ENCODE results near the gene MFRP.

The MFRP gene

DNA sequence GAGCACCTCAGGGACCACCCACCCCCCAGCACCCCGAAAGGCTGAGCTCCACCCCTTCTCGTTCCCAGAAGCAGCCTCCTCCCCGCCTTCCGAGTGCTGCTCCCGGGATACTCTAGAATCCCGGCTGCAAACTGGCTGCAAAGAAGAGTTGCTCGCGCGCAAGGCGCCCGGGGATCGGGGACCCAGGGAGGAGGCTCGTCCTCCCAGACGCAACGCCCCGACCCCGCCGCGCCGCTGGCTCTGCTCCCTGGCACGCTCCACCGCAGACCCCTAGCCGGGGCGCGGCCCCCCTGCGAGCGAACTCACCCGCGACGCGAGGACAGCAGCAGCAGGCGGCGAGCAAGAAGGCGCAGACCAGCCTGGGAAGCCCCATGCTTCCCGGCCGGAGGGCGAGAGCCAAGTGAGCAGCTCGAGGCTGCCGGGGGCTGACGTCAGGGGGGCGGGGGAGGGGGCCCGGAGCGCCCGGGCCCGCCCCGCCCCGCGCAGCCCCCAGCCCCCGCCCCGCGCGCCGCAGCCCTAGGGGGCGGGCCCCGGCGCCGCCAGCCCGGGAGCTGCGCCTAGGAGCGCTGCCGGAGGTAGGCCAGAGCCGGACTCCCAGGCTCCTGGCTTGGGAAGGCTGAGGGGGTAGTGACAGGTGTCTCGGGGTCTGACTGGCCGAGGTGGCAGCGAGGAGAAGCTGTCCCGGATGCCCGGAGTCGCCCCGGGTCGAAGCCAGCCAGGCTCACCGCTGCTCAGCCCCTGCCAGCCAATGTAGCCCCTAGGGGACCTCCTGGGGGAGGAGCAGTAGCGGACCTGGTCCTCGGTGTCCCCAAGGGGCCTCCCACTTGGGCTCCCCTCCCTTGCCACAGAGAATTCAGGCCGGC is 29.5 kb downstream of the MFRP start, which contains the start of gene MCAM:
Gene MCAM, minus strand, starts transcription at position 402 of the 863 bp plus-strand sequence. Its CDS starts 29 bp downstream, at position 373.
- DNase-seq: peak; percentile 76

DNA sequence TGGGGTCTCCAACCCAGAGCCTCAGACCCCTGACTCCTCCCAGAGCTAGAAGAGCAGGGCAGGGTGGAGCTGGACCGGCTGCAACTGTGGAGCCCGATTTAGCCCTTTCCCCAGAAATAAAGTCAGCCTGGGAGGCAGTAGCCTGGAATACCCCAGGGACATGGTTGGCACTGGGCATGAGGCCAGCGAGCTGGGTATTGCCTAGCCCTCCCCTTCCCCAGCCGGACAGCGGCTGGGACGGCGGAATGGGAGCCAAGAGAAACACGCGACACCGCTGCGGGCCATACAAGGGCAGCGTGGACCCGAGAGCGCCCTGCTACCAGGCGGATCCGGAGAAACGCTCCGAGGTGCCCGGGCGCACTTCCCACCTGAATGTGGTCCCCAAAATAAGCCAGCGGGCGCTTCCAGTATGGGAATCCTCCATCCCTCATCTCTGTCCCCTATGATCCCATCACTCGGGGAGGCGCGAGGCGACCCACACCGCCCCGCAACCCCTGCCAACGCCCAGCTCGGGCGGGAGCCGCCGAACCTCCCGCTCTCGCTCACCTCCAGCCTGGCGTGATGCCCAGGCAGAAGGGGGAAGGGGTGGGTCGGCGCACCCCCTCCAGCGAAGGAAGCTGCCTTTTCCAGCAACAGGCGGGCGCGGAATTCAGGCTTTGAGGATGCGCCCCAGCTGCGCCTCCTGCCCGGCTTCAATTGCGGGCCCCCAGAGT is 30.3 kb downstream of the MFRP start:
- DNase-seq: peak; percentile 68

DNA sequence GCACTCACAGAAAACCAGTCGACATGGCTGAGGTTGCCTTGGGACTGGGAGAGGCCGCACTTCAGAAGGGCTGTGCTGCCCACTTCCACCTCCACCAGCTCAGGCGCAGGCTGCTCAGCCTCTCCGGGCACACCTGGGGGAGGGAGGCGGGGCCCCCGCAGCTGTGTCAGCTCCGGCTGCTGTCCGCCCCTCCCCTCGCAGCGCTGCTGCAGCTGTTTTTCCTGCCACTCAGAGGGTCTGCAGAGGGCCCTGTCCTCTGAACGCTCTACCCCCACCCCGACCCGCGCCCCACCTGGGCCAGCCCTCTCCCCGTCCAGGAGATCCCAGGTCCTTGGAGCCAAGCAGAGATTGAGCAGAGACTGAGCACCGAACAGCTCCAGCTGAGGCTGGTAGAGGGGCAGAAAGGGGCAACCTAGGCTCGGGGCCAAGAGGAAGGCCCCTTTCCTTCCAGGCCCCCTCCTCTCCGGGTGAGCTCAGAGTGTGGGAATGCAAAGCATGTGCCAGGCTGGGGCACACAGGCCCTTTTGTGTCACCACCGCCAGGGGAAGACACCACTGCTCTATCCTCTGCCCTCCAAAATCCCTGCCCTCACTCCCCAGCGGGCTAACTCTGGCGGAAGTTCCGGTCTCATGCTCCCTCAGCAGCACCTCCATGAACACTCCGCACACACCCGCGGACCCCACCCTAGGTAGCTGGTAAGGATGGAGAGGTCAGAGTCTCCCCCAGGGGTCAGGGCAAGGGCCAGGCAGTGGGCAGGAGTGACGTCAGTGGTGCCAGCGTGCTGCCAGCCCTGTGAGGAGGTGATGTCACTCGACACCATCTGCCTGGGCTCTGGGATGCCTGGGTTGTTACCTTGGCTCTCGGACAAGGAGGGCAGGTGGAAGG is 31.1 kb downstream of the MFRP start:
- DNase-seq: peak; percentile 75

GRCh38 chr11:119314726-119315125 is 31.8 kb downstream of the MFRP start:
- no peak for DNase-seq

GRCh38 chr11:119310682-119311052 is 35.8 kb downstream of the MFRP start:
- DNase-seq: no peak

- DNase-seq: no peak
Observed at GRCh38 chr11:119309953-119310681, 36.4 kb downstream of the MFRP start.

GRCh38 chr11:119309411-119309810 is 37.1 kb downstream of the MFRP start:
- DNase-seq: no peak

DNA sequence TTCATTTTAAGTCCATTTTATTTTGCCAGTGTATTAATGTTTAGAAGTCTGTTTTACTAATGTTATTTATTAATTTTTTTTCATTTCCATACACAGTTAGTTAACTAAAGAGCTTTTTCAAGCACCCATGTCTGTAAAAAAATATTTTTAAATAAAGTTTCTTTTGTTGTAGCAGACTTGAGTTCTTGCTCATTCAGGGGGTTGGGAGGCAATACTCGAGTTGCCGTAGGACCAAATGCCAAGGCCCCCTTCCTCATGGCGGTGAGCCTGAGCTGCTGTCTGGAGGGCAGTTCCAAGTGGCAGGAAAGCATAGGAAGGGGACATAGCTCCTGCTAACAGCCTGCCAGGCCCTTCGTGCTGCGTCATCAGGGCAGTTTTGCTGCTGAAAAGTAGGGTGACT is 38.5 kb downstream of the MFRP start:
- DNase-seq: no peak

GRCh38 chr11:119307219-119307618 is 39.3 kb downstream of the MFRP start:
- no peak for DNase-seq

- no peak for DNase-seq
Observed at GRCh38 chr11:119306373-119306890, 40.1 kb downstream of the MFRP start.

- DNase-seq: no peak
Observed at GRCh38 chr11:119305556-119306372, 40.7 kb downstream of the MFRP start.

GRCh38 chr11:119303227-119303718 is 43.2 kb downstream of the MFRP start:
- DNase-seq: no peak

DNA sequence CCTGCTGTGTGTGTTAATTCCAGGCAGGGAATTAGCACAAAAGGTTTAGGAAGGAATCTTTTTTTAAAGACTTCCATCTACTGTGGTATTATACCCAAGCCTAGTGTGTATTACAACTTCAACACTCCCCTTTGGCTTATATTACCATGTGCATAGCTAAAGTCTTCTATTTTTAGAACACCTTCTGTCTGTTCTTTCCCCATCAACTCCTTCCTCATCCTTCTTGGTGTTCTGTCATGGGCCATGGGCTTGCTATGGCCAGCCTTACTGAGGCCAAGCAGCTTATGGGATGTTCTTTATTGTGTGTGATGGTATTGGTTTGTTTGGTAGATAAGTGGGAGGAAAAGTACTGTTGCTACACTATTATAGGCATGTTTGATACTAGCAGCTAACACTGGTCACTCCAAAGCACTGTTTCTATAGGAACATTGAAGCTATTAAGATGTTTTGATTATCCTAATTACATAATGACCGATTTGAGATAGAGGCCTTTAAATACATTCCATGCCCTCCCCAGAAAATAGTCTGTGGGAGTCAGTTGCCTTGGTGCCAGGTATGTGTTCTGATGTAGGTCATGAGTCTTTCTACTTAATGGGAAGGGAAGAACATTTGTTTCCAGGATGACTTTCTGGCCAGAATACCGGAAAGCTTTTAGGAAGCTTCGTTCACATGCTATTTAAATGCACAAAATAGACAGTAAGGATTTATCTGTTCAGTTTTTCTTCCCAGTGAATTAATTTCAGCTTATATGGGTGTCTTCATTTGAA is 46.1 kb downstream of the MFRP start:
- no peak for DNase-seq

DNA sequence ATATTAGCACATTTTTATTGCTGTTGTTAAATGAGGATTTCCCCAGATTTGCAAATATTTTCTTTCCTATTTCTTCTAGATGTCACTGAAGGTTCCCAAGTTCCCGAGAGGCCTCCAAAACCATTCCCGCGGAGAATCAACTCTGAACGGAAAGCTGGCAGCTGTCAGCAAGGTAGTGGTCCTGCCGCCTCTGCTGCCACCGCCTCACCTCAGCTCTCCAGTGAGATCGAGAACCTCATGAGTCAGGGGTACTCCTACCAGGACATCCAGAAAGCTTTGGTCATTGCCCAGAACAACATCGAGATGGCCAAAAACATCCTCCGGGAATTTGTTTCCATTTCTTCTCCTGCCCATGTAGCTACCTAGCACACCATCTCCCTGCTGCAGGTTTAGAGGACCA is 47.1 kb downstream of the MFRP start:
- no peak for DNase-seq

DNA sequence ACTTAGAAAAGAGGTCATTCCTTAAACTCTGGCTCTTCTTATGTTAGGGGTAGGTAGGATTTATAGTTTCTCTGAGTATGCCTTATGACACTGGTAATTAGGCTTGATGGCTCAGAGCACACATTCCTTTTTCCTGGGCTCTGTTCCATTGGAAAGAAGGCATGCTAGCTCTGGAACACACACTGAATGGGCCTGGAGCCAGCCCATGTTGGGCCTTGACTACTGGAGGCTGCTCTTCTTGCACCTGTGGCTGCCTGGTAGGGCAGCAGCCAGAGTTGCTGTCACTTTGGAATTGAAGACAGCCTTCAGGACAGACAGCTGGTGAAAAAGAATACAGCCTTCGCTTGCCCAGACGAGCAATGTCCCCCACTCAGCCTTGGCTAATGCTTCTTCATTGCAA is 47.8 kb downstream of the MFRP start:
- DNase-seq: no peak

GRCh38 chr11:119297938-119298337 is 48.6 kb downstream of the MFRP start:
- DNase-seq: no peak

DNA sequence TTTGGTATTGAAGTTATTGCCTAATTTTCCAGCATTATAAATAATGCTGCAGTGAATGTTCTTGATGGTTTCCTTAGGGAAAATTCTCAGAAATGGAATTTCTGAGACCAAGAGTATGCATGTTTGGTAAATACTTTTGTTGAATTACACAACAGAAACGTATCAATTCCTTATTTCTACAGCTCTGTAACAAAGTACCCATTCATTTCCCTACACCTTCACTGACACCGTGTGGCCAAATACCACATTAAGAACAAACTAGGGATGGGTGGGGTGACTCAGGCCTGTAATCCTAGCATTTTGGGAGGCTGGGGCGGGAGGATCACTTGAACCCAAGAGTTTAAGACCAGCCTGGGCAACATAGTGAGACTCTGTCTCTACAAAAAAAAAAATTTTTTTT is 51.3 kb downstream of the MFRP start:
- no peak for DNase-seq

DNA sequence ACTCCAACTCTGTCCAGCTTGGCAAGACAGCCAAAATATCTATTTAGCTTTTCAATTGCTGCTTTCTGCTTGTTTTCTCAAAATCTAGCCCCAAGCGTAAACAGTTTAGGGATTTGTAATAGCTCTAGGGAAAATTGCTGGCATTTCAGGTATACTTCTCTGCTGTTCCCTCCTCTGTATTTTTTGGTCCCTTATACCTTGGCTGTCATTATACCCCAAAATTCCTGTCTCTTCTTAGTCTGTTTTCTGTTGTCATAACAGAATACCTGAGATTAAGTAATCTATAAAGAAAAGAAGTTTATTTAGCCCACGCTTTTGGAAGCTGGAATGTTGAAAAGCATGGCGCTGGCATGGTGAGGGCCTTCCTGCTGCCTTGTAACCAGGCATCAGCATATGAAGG is 53.0 kb downstream of the MFRP start:
- DNase-seq: no peak

GRCh38 chr11:119290894-119291497 is 55.5 kb downstream of the MFRP start:
- no peak for DNase-seq

Measured in eye (tissue), 1 donor.